Fibroblast of mammary gland (primary cell): ENCODE data around the gene ARMC2.
"Not testable (repeated sequence)": the region's sequence is repeated elsewhere in the genome, so short reads cannot be mapped to it uniquely, and the experiment has no call there.

Source experiments
- DNase-seq: peaks from one replicate; pipeline ENCODE4 v3.0.0-alpha.2; 2010; ENCODE audit warnings: low read depth
- H3K4me3 ChIP-seq: 2 replicates; pipeline ENCODE4 v1.5.1; 2011; ENCODE audit warnings: low read depth, mild to moderate bottlenecking, low read length, moderate library complexity; ENCODE audit not compliant: control insufficient read depth
- CTCF ChIP-seq: conservative IDR thresholded peaks from 2 replicates; pipeline ENCODE4 v1.5.1; 2011; ENCODE audit warnings: low read depth, low read length, inconsistent platforms; ENCODE audit not compliant: control insufficient read depth, insufficient read depth

The ARMC2 gene

GRCh38 chr6:108810057-108810643 lies 38.1 kb upstream of the ARMC2 start:
- no peak for TF ChIP-seq CTCF
- H3K4me3 ChIP-seq: no peak overlapping the region
- no peak for DNase-seq

DNA sequence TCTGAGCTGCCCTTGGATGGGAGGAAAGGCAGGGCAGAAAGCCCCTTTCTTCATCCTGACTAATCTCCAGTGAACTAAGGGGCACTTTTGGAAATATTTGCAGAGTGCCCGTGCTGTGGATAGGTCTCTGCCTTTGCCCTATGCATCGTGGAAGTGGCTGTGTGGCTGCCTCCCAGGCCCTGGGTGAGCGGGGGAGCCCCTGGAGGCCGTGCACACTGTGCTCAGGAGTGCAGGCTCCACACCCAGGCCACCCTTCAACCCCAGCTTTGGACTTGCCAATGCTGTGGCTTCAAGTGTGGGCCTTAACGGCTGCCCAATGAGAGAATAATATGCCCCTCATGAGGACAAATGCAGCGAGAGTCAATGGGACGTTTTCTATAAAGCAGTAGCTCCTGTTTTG lies 36.7 kb upstream of the ARMC2 start:
- no peak overlapping the region for H3K4me3 ChIP-seq
- no peak for DNase-seq
- TF ChIP-seq CTCF: no peak

DNA sequence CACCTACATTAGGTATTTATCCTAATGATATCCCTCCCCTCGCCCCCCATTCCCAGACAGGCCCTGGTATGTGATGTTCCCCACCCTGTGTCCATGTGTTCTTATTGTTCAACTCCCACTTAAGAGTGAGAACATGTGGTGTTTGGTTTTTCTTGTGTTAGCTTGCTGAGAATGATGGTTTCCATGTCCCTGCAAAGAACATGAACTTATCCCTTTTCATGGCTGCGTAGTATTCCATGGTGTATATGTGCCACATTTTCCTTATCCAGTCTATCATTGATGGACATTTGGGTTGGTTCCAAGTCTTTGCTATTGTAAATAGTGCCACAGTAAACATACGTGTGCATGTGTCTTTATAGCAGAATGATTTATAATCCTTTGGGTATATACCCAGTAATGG lies 35.0 kb upstream of the ARMC2 start:
- DNase-seq, H3K4me3 ChIP-seq: not testable (repeated sequence)

GRCh38 chr6:108817276-108817675 lies 30.9 kb upstream of the ARMC2 start:
- not testable (repeated sequence) for DNase-seq

GRCh38 chr6:108820006-108820405 lies 28.2 kb upstream of the ARMC2 start:
- TF ChIP-seq CTCF: no peak
- H3K4me3 ChIP-seq: no peak overlapping the region
- DNase-seq: no peak

More at GRCh38 chr6:108817276-108817675, 30.9 kb upstream of the ARMC2 start:
- not testable (repeated sequence) for H3K4me3 ChIP-seq

DNA sequence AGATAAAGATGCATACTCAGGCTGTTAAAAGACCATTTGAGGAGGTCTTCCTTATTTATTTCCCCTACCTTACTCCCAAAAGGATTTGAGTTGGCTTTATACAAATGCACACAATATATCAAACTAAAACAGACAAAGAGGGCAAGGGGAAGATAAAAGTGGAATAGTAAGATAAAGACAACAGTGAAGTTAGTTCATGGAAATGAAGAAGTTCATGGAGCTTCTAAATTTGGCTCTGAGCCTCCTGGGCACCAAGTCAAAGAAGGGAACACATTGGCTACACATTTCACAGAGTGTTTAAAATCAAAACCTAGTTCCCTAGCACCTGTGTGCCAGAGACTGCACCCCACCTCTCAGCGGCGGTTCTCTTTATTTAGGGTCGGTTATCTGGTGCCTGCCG lies 25.8 kb upstream of the ARMC2 start:
- no peak overlapping the region for H3K4me3 ChIP-seq
- DNase-seq: no peak
- TF ChIP-seq CTCF: no peak

DNA sequence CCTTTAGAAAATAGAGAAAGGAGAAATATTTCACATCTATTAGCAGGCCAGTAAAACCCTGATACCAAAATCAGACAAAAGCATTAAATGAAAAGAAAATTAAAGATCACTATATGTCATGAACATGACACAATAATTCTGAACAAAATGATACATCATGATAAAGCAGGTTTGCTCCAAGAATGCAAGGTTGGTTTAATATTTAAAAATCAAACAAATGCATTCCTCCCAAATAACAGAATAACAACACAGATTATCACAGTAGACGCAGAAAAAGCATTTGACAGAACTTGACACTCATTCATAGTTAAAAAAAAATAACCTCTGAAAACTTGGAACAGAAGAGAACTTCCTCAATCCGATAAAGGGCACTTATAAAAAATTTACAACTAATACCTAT lies 22.9 kb upstream of the ARMC2 start:
- H3K4me3 ChIP-seq: no peak overlapping the region
- no peak for DNase-seq
- TF ChIP-seq CTCF: no peak

DNA sequence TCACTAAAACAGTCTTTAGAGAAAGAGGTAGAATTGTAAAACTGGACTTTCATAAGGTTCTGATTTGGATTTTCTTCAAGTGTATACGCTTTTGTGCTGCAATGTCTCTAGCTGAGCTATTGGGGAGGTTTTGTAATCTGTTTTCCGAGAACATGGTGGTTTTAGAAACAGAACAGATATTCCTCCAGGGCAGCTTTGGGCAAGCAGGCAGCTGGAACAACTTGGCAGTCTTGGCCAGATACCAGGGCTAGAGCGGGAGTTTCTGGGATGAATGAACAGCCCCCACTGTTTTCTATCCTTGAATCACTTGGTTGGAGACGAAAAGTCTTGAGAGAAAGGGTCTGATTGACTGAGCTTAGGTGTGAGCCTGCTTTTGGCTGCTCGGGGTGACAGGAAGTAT lies 17.1 kb upstream of the ARMC2 start:
- no peak for DNase-seq
- no peak overlapping the region for H3K4me3 ChIP-seq
- no peak for TF ChIP-seq CTCF
